Calu3 (cell line): ENCODE results near the gene INKA2. TPM values are rescaled to one million over a fixed set of nuclear protein-coding genes. Genes with fewer than 3 reads are reported as not detected.

Source experiments
- BruUV-seq: library from RNA; stranded (reverse); fragments of 400-500 nt; replicated peaks from 2 replicates; lab custom pipeline; 2021; lab: Mats Ljungman, UMichigan
- CTCF ChIA-PET: fragments of 300-600 bp; sonication (Branson Sonifier 250); formaldehyde crosslinking; loops from one replicate; lab custom pipeline; 2022; ENCODE audit warnings: antibody characterized with exemption; lab: Charles Lee
- DNase-seq: peaks from one replicate; pipeline ENCODE4 v3.0.0; 2022
- H3K27ac Mint-ChIP-seq: one replicate; pipeline ENCODE4 v1.8.0; 2022; ENCODE audit warnings: mixed read lengths; ENCODE audit not compliant: unreplicated experiment
- H3K27me3 Mint-ChIP-seq: one replicate; pipeline ENCODE4 v1.8.0; 2022; ENCODE audit warnings: mixed read lengths; ENCODE audit not compliant: unreplicated experiment
- H3K36me3 Mint-ChIP-seq: one replicate; pipeline ENCODE4 v1.8.0; 2022; ENCODE audit warnings: mild to moderate bottlenecking, moderate library complexity, mixed read lengths; ENCODE audit not compliant: insufficient read depth, unreplicated experiment
- H3K4me1 Mint-ChIP-seq: one replicate; pipeline ENCODE4 v1.8.0; 2022; ENCODE audit warnings: mild to moderate bottlenecking, low read depth, mixed read lengths; ENCODE audit not compliant: unreplicated experiment
- H3K4me3 Mint-ChIP-seq: one replicate; pipeline ENCODE4 v1.8.0; 2022; ENCODE audit warnings: mild to moderate bottlenecking, low read depth, moderate library complexity, mixed read lengths; ENCODE audit not compliant: unreplicated experiment
- H3K9me3 Mint-ChIP-seq: one replicate; pipeline ENCODE4 v1.8.0; 2022; ENCODE audit warnings: low read depth, mixed read lengths; ENCODE audit not compliant: unreplicated experiment
- CTCF ChIP-seq: fragments of 200-600 bp; IDR thresholded peaks from one replicate; pipeline ENCODE4 v1.8.0; 2022; ENCODE audit warnings: antibody characterized with exemption; ENCODE audit not compliant: unreplicated experiment
- intact Hi-C: fragments of 100-400 bp; cut with micrococcal nuclease; formaldehyde crosslinking; loops from one replicate; pipeline ENCODE4 v1.10.0; 2022; ENCODE audit not compliant: unreplicated experiment
- total RNA-seq: library from RNA; stranded (reverse); gene quantifications from 2 replicates; pipeline ENCODE4 v1.2.3, GENCODE V29; 2022

INKA2 gene
- total RNA-seq, 1 experiment from 2014 or later = not detected

DNA sequence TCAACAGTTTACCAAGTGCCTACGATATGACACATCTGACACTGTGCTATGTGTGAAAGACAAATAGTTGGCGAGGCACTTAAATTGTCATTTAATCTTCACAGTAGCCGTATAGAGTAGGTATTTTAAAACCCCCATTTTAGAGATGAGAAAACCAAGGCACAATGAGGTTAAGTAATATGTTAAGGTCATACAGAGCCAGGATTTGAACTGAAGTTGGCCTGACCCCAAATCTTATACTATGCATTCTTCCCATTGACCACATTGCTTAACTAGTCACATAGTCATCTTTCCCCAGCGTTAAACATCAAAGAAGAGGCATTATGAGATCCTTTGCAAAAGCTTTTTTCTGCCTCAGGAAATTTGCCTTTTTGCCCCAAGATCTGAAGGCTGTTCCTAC, 3.9 kb downstream of the INKA2 start:
- Mint-ChIP-seq H3K9me3 (no peaks in the 10 kb centered on the region), H3K4me3 (no peak overlapping the region), H3K36me3 (peaks cover 27% of the 10 kb centered on the region), H3K27ac (no peak overlapping the region), H3K4me1 (peaks cover 24% of the 10 kb centered on the region), H3K27me3 (peaks cover 49% of the 10 kb centered on the region)
- no TSS peak for BruUV-seq
- no peak for TF ChIP-seq CTCF
- intact Hi-C loops = no loop called here
- no peak for DNase-seq
- CTCF ChIA-PET = no interaction called here

DNA sequence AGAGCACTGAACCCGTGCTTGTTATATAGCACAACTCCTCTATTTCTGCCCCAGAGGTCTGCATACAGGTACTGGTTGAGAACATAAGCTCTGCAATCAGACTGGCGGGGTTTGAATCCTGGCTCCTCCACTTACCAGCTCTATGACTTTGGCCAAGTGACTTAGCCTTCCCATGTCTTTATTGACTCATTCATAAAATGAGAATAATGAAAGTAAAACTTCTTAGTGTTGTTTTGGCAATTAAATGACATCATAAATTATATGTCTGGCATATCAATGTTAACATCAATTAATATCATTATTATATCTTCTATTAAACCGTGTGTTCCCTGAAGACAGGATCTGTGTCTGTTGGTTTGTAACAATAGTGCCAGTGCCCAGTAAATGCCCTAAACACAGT, 4.3 kb downstream of the INKA2 start:
- BruUV-seq = no TSS peak
- TF ChIP-seq CTCF = no peak
- Mint-ChIP-seq H3K36me3 (peaks cover 25% of the 10 kb centered on the region), H3K27me3 (peaks cover 44% of the 10 kb centered on the region), H3K27ac (no peak overlapping the region), H3K4me1 (peaks cover 21% of the 10 kb centered on the region), H3K4me3 (no peak overlapping the region), H3K9me3 (no peaks in the 10 kb centered on the region)
- no peak for DNase-seq
- intact Hi-C loops = no loop called here
- CTCF ChIA-PET = interaction anchor here (0.6 kb wide), 2 partner anchors 286 to 1223 kb away, joined by 4 to 6 read pairs; partner anchors contain the start of gene WDR77

- Mint-ChIP-seq H3K4me3 (no peak overlapping the region), H3K27ac (no peak overlapping the region), H3K36me3 (peaks cover 21% of the 10 kb centered on the region), H3K9me3 (no peaks in the 10 kb centered on the region), H3K27me3 (peaks cover 40% of the 10 kb centered on the region), H3K4me1 (peaks cover 17% of the 10 kb centered on the region)
- CTCF ChIA-PET = interaction anchor here (0.6 kb wide), 2 partner anchors 286 to 1223 kb away, joined by 4 to 6 read pairs; partner anchors contain the start of gene WDR77
- DNase-seq = no peak
- no TSS peak for BruUV-seq
- intact Hi-C loops = no loop called here
- no peak for TF ChIP-seq CTCF
These were observed 4.8 kb downstream of the INKA2 start for GRCh38 chr1:111734426-111734825.

DNA sequence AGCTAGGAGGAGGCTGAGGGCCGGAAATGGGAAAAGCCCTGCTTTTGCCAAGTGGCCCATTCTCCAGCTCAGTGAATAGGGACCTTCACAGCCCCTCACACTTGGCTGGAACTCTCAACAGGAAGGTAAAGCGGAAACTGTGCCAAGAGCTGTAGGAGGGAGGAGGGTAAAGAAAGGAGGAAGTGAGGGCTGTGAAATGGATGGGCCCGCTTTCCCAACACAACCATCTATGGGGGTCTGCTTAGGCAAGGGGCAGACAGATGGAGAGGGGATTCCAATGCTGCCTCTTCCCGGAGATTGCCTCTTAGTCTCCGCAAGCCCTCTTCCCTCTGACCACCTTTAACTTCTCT, 5.2 kb downstream of the INKA2 start:
- no peak for TF ChIP-seq CTCF
- Mint-ChIP-seq H3K27me3 (peaks cover 35% of the 10 kb centered on the region), H3K36me3 (peaks cover 17% of the 10 kb centered on the region), H3K9me3 (no peaks in the 10 kb centered on the region), H3K4me1 (peaks cover 15% of the 10 kb centered on the region), H3K27ac (no peak overlapping the region), H3K4me3 (no peak overlapping the region)
- intact Hi-C loops = no loop called here
- CTCF ChIA-PET = no interaction called here
- BruUV-seq = no TSS peak
- no peak for DNase-seq
